HepG2 (cell line): ENCODE data around the gene FAM32A. TPM values are rescaled to one million over a fixed set of nuclear protein-coding genes. Genes with fewer than 3 reads are reported as not detected.

Source experiments
- ATRX ChIP-seq: sonication (generic); formaldehyde crosslinking; IDR thresholded peaks from 2 replicates; pipeline ENCODE4 v1.4.0; 2020; ENCODE audit warnings: missing genetic modification reagents, borderline replicate concordance
- CAMTA2 ChIP-seq: sonication (generic); formaldehyde crosslinking; IDR thresholded peaks from 2 replicates; pipeline ENCODE4 v1.4.0; 2020; ENCODE audit warnings: mild to moderate bottlenecking, missing genetic modification reagents, borderline replicate concordance
- DMAP1 ChIP-seq: IDR thresholded peaks from 2 replicates; pipeline ENCODE4 v1.6.1; 2016
- FOXO1 ChIP-seq: sonication (generic); formaldehyde crosslinking; IDR thresholded peaks from 2 replicates; pipeline ENCODE4 v1.4.0; 2020; ENCODE audit warnings: missing genetic modification reagents
- GTF2F1 ChIP-seq: fragments of 150-350 bp; IDR thresholded peaks from 2 replicates; pipeline ENCODE4 v1.6.1; 2014; ENCODE audit warnings: low read length
- HNRNPK ChIP-seq: fragments of 200-400 bp; formaldehyde crosslinking; IDR thresholded peaks from 2 replicates; pipeline ENCODE4 v1.6.1; 2018; ENCODE audit warnings: low read length, low read depth, moderate library complexity, mild to moderate bottlenecking; ENCODE audit not compliant: poor library complexity, severe bottlenecking
- KDM4B ChIP-seq: sonication (generic); formaldehyde crosslinking; IDR thresholded peaks from 2 replicates; pipeline ENCODE4 v1.4.0; 2020; ENCODE audit warnings: missing genetic modification reagents
- KMT2A ChIP-seq: sonication (generic); formaldehyde crosslinking; IDR thresholded peaks from 2 replicates; pipeline ENCODE4 v1.4.0; 2020; ENCODE audit warnings: missing genetic modification reagents
- MIER2 ChIP-seq: IDR thresholded peaks from 2 replicates; pipeline ENCODE4 v1.6.1; 2016; ENCODE audit warnings: missing biosample characterization, missing genetic modification reagents
- TRIM24 ChIP-seq: sonication (generic); formaldehyde crosslinking; IDR thresholded peaks from 2 replicates; pipeline ENCODE4 v1.8.0; 2022; ENCODE audit warnings: mild to moderate bottlenecking, missing genetic modification reagents
- ZNF329 ChIP-seq: sonication (generic); formaldehyde crosslinking; IDR thresholded peaks from 2 replicates; pipeline ENCODE4 v1.9.0; 2021; ENCODE audit warnings: low read depth, mild to moderate bottlenecking, missing genetic modification reagents
- ZSCAN12 ChIP-seq: sonication (generic); formaldehyde crosslinking; IDR thresholded peaks from 2 replicates; pipeline ENCODE4 v1.9.0; 2021; ENCODE audit warnings: mild to moderate bottlenecking, missing genetic modification reagents
- polyA plus RNA-seq, 8 experiments: library from polyadenylated mRNA; depleted of rRNA in 3 of 8; stranded (reverse) in 7 of 8; unstranded in 1 of 8; fragments of >200 nt; fragmentation: Illumina TruSeq in 4 of 8; extraction: Trizol in 4 of 8; gene quantifications; 2 replicates each; pipeline versions ENCODE4 v1.2.1 to v1.2.3, GENCODE V29; 2011 to 2016; ENCODE audit warnings: low read depth in 4 of 8, missing spikeins in 1 of 8, mixed read lengths in 1 of 8; ENCODE audit not compliant: insufficient read depth in 1 of 8
- total RNA-seq, 5 experiments: library from RNA; depleted of rRNA; stranded (reverse); fragments of >200 nt; fragmentation: Illumina TruSeq; extraction: Trizol; gene quantifications; 2 replicates each; pipeline ENCODE4 v1.2.3, GENCODE V29; 2016; ENCODE audit warnings: low read depth in 1 of 5
- TF ChIP-seq, protein P1 (sequence below): IDR thresholded peaks from 2 replicates; pipeline ENCODE4 v1.6.1; 2016; ENCODE audit warnings: low read depth, missing genetic modification reagents, missing compliant biosample characterization
- TF ChIP-seq, protein P2 (sequence below): sonication (generic); formaldehyde crosslinking; IDR thresholded peaks from 2 replicates; pipeline ENCODE4 v1.9.0; 2021; ENCODE audit warnings: missing genetic modification reagents, borderline replicate concordance
- TF ChIP-seq, protein P3 (sequence below): fragments of 450-650 bp; IDR thresholded peaks from 2 replicates; pipeline ENCODE4 v1.6.1; 2017
- TF ChIP-seq, protein P4 (sequence below): sonication (generic); formaldehyde crosslinking; IDR thresholded peaks from 2 replicates; pipeline ENCODE4 v1.5.0; 2020; ENCODE audit warnings: missing genetic modification reagents
- TF ChIP-seq, protein P5 (sequence below): IDR thresholded peaks from 2 replicates; pipeline ENCODE4 v1.6.1; 2012; ENCODE audit warnings: low read length, improper control_type of control experiment

Gene FAM32A
- total and polyA plus RNA-seq, 2 of the 13 experiments (the other 11 are each of a cell fraction or from before 2014, with no cell fraction given) = 85.8 to 86.2 TPM

DNA sequence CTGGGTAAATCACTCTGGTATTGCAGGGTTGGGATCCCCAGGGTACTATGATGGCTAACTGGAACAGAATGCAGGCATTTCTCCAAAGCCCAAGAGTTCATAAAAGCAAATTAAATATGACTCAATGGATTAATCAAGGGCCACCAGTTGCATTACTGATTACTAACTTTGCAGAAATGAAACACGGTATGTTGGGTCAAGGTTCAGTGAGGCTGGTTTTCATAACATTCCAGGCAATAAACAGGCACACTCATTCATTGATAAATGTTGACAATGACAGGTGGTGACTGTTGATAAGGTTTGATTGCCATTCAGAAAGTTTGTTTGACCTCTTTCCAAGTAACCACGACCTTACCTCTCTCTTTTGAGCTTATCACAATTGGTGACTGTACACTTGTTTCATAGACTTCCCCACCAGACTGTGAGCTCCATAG, 12.0 kb downstream of the FAM32A start (continued):
- TF ChIP-seq, protein P1, sequence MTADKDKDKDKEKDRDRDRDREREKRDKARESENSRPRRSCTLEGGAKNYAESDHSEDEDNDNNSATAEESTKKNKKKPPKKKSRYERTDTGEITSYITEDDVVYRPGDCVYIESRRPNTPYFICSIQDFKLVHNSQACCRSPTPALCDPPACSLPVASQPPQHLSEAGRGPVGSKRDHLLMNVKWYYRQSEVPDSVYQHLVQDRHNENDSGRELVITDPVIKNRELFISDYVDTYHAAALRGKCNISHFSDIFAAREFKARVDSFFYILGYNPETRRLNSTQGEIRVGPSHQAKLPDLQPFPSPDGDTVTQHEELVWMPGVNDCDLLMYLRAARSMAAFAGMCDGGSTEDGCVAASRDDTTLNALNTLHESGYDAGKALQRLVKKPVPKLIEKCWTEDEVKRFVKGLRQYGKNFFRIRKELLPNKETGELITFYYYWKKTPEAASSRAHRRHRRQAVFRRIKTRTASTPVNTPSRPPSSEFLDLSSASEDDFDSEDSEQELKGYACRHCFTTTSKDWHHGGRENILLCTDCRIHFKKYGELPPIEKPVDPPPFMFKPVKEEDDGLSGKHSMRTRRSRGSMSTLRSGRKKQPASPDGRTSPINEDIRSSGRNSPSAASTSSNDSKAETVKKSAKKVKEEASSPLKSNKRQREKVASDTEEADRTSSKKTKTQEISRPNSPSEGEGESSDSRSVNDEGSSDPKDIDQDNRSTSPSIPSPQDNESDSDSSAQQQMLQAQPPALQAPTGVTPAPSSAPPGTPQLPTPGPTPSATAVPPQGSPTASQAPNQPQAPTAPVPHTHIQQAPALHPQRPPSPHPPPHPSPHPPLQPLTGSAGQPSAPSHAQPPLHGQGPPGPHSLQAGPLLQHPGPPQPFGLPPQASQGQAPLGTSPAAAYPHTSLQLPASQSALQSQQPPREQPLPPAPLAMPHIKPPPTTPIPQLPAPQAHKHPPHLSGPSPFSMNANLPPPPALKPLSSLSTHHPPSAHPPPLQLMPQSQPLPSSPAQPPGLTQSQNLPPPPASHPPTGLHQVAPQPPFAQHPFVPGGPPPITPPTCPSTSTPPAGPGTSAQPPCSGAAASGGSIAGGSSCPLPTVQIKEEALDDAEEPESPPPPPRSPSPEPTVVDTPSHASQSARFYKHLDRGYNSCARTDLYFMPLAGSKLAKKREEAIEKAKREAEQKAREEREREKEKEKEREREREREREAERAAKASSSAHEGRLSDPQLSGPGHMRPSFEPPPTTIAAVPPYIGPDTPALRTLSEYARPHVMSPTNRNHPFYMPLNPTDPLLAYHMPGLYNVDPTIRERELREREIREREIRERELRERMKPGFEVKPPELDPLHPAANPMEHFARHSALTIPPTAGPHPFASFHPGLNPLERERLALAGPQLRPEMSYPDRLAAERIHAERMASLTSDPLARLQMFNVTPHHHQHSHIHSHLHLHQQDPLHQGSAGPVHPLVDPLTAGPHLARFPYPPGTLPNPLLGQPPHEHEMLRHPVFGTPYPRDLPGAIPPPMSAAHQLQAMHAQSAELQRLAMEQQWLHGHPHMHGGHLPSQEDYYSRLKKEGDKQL (CRISPR knock-in tag) = no peak
- TF ChIP-seq ATRX (CRISPR knock-in tag) = no peak
- TF ChIP-seq, protein P2, sequence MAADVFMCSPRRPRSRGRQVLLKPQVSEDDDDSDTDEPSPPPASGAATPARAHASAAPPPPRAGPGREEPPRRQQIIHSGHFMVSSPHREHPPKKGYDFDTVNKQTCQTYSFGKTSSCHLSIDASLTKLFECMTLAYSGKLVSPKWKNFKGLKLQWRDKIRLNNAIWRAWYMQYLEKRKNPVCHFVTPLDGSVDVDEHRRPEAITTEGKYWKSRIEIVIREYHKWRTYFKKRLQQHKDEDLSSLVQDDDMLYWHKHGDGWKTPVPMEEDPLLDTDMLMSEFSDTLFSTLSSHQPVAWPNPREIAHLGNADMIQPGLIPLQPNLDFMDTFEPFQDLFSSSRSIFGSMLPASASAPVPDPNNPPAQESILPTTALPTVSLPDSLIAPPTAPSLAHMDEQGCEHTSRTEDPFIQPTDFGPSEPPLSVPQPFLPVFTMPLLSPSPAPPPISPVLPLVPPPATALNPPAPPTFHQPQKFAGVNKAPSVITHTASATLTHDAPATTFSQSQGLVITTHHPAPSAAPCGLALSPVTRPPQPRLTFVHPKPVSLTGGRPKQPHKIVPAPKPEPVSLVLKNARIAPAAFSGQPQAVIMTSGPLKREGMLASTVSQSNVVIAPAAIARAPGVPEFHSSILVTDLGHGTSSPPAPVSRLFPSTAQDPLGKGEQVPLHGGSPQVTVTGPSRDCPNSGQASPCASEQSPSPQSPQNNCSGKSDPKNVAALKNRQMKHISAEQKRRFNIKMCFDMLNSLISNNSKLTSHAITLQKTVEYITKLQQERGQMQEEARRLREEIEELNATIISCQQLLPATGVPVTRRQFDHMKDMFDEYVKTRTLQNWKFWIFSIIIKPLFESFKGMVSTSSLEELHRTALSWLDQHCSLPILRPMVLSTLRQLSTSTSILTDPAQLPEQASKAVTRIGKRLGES (CRISPR knock-in tag) = no peak
- no peak for TF ChIP-seq TRIM24
- no peak for TF ChIP-seq KMT2A (CRISPR knock-in tag)
- TF ChIP-seq, protein P3, sequence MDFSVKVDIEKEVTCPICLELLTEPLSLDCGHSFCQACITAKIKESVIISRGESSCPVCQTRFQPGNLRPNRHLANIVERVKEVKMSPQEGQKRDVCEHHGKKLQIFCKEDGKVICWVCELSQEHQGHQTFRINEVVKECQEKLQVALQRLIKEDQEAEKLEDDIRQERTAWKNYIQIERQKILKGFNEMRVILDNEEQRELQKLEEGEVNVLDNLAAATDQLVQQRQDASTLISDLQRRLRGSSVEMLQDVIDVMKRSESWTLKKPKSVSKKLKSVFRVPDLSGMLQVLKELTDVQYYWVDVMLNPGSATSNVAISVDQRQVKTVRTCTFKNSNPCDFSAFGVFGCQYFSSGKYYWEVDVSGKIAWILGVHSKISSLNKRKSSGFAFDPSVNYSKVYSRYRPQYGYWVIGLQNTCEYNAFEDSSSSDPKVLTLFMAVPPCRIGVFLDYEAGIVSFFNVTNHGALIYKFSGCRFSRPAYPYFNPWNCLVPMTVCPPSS = no peak
- TF ChIP-seq, protein P4, sequence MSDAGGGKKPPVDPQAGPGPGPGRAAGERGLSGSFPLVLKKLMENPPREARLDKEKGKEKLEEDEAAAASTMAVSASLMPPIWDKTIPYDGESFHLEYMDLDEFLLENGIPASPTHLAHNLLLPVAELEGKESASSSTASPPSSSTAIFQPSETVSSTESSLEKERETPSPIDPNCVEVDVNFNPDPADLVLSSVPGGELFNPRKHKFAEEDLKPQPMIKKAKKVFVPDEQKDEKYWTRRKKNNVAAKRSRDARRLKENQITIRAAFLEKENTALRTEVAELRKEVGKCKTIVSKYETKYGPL (CRISPR knock-in tag) = no peak
- no peak for TF ChIP-seq MIER2 (CRISPR knock-in tag)
- TF ChIP-seq DMAP1 = no peak
- TF ChIP-seq, protein P5, sequence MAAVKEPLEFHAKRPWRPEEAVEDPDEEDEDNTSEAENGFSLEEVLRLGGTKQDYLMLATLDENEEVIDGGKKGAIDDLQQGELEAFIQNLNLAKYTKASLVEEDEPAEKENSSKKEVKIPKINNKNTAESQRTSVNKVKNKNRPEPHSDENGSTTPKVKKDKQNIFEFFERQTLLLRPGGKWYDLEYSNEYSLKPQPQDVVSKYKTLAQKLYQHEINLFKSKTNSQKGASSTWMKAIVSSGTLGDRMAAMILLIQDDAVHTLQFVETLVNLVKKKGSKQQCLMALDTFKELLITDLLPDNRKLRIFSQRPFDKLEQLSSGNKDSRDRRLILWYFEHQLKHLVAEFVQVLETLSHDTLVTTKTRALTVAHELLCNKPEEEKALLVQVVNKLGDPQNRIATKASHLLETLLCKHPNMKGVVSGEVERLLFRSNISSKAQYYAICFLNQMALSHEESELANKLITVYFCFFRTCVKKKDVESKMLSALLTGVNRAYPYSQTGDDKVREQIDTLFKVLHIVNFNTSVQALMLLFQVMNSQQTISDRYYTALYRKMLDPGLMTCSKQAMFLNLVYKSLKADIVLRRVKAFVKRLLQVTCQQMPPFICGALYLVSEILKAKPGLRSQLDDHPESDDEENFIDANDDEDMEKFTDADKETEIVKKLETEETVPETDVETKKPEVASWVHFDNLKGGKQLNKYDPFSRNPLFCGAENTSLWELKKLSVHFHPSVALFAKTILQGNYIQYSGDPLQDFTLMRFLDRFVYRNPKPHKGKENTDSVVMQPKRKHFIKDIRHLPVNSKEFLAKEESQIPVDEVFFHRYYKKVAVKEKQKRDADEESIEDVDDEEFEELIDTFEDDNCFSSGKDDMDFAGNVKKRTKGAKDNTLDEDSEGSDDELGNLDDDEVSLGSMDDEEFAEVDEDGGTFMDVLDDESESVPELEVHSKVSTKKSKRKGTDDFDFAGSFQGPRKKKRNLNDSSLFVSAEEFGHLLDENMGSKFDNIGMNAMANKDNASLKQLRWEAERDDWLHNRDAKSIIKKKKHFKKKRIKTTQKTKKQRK = no peak
- TF ChIP-seq GTF2F1 = no peak
- TF ChIP-seq KDM4B = no peak
- TF ChIP-seq CAMTA2 (CRISPR knock-in tag) = no peak
- no peak for TF ChIP-seq HNRNPK
- TF ChIP-seq FOXO1 (CRISPR knock-in tag) = no peak
- no peak for TF ChIP-seq ZNF329 (CRISPR knock-in tag)
- no peak for TF ChIP-seq ZSCAN12 (CRISPR knock-in tag)
